ENCODE results near the gene CFAP45.

CFAP45 gene

DNA sequence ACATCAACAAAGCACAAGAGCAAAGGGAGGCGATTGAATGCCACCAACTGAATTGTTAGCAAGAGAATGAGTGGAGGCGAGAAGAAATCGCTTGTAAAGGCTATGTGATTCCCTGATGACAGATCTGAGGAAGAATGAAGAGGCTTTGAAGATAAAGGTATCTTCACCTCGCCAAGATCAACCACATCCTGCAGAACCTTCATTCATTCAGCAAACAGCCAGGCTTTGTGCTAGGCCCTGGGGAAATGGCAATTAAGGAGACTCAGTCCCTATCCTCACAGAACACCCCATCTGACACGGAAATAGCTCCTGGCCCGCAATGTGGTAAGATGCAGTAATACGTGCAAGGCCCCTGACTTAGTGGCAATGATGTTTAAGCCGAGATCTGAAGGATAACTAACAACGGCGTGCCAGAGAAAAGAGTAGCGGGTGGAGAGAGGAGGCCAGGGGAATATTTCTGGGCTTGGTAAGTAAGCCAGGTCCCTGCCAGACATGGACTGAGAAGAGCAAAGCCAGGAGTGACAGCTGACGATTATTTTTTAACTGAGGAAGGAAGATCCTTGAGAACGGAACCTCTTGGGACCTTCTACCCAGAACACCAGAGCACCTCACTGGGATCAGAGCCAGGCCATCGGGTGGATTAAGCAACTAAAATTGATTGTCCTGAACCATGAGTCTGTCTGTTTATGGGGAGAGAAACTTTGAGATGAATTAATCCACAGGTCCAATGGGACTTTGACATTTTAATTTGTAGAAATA is 32.9 kb downstream of the CFAP45 start:
- TF ChIP-seq Cebpa-rat (IDR thresholded peaks at IDR 0.05) = no peak
- H3K36me3 ChIP-seq = no peaks in the 10 kb centered on the region
- H3K4me3 ChIP-seq = no peak overlapping the region
- no peaks in the 10 kb centered on the region for H3K9me3 ChIP-seq
- H3K27me3 ChIP-seq = no peaks in the 10 kb centered on the region
- no peak overlapping the region for H3K9ac ChIP-seq
- no peaks in the 10 kb centered on the region for H4K20me1 ChIP-seq
- no peak overlapping the region for H3K4me2 ChIP-seq
- H3K27ac ChIP-seq = no peak overlapping the region
- H3K4me1 ChIP-seq = no peaks in the 10 kb centered on the region

- H3K4me1 ChIP-seq = no peaks in the 10 kb centered on the region
- no peak overlapping the region for H3K4me2 ChIP-seq
- H3K4me3 ChIP-seq = no peak overlapping the region
- no peaks in the 10 kb centered on the region for H3K9me3 ChIP-seq
- no peak for TF ChIP-seq Cebpa-rat (IDR thresholded peaks at IDR 0.05)
- no peaks in the 10 kb centered on the region for H3K36me3 ChIP-seq
- H4K20me1 ChIP-seq = no peaks in the 10 kb centered on the region
- no peak overlapping the region for H3K27ac ChIP-seq
- no peaks in the 10 kb centered on the region for H3K27me3 ChIP-seq
- H3K9ac ChIP-seq = no peak overlapping the region
These were observed 33.9 kb downstream of the CFAP45 start for GRCh38 chr1:159866066-159866465.

DNA sequence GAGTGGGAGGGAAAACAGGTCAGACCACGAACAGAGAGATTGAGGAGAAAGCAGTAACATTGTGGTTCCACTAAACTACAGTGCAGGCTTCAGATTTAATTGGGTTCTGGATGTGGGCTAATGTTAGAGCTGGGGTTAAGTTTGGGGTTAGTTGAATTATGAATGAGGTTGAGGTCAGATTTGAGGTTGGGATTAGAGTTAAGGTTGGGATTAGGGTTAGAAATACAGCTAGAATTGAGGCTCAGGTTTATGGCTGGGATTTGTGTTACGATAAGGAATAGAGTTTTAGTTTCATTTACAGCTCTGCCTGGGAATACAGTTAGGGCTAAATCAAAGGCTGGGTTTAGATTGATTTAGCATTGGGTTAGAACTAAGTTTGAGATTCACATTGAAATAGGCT is 35.7 kb downstream of the CFAP45 start:
- Histone ChIP-seq H3K36me3 (no peaks in the 10 kb centered on the region), H3K4me3 (no peak overlapping the region), H3K4me1 (no peaks in the 10 kb centered on the region), H3K9me3 (no peaks in the 10 kb centered on the region), H3K9ac (no peak overlapping the region), H3K27me3 (peaks cover 4% of the 10 kb centered on the region; the same call in 1 of the 2 replicates), H3K27ac (no peak overlapping the region), H4K20me1 (no peaks in the 10 kb centered on the region), H3K4me2 (no peak overlapping the region)
- no peak for TF ChIP-seq Cebpa-rat (IDR thresholded peaks at IDR 0.05)

- Histone ChIP-seq H3K4me3 (no peak within 1 kb of the TSS), H3K9me3 (no peaks in the 10 kb centered on the region), H3K27ac (no peak within 1 kb of the TSS), H3K36me3 (no peaks in the 10 kb centered on the region), H3K4me1 (no peaks in the 10 kb centered on the region), H3K27me3 (peaks cover 4% of the 10 kb centered on the region; the same call in 1 of the 2 replicates), H3K4me2 (no peak within 1 kb of the TSS), H4K20me1 (no peaks in the 10 kb centered on the region), H3K9ac (no peak within 1 kb of the TSS)
- TF ChIP-seq Cebpa-rat (IDR thresholded peaks at IDR 0.05) = no peak
These were observed 37.4 kb downstream of the CFAP45 start, which contains the start of gene VSIG8 for GRCh38 chr1:159862557-159862956. VSIG8 (minus strand) TSS chr1:159862657; CDS start chr1:159862521, 136 bp downstream.

GRCh38 chr1:159862031-159862430 is 37.9 kb downstream of the CFAP45 start:
- H3K27me3 ChIP-seq = peaks cover 4% of the 10 kb centered on the region; the same call in 1 of the 2 replicates
- H3K36me3 ChIP-seq = no peaks in the 10 kb centered on the region
- no peak overlapping the region for H3K9ac ChIP-seq
- TF ChIP-seq Cebpa-rat (IDR thresholded peaks at IDR 0.05) = no peak
- H3K4me1 ChIP-seq = no peaks in the 10 kb centered on the region
- H3K4me2 ChIP-seq = no peak overlapping the region
- H3K27ac ChIP-seq = no peak overlapping the region
- no peaks in the 10 kb centered on the region for H3K9me3 ChIP-seq
- no peaks in the 10 kb centered on the region for H4K20me1 ChIP-seq
- H3K4me3 ChIP-seq = no peak overlapping the region

GRCh38 chr1:159861218-159861617 is 38.7 kb downstream of the CFAP45 start:
- Histone ChIP-seq H3K27me3 (peaks cover 6% of the 10 kb centered on the region), H3K27ac (no peak overlapping the region), H4K20me1 (no peaks in the 10 kb centered on the region), H3K9me3 (no peaks in the 10 kb centered on the region), H3K4me1 (no peaks in the 10 kb centered on the region), H3K36me3 (no peaks in the 10 kb centered on the region), H3K4me3 (no peak overlapping the region), H3K4me2 (no peak overlapping the region), H3K9ac (no peak overlapping the region)
- TF ChIP-seq Cebpa-rat (IDR thresholded peaks at IDR 0.05) = no peak

DNA sequence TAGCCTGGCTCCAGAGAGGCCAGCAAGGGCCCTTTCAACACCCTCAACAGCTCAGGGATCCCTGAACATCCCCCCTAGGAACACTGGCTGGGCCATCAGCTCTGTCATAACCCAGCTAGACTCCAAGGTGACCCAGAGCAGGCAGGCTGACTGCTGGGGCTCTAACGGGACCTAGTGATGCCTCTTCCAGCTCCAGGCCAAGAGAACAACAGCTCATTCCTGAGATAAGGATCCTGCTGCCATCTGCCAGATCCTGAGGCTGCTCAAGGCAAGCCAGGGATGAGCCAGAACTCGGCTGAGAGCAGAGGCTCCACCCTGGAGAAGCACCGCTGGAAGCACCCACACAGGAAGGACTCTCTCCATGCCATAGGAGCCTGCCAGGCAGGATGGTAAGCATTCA is 39.5 kb downstream of the CFAP45 start:
- Histone ChIP-seq H3K36me3 (no peaks in the 10 kb centered on the region), H3K27me3 (peaks cover 14% of the 10 kb centered on the region), H3K27ac (no peak overlapping the region), H3K4me2 (no peak overlapping the region), H3K4me1 (no peaks in the 10 kb centered on the region), H3K9me3 (no peaks in the 10 kb centered on the region), H3K4me3 (no peak overlapping the region), H4K20me1 (no peaks in the 10 kb centered on the region), H3K9ac (no peak overlapping the region)
- no peak for TF ChIP-seq Cebpa-rat (IDR thresholded peaks at IDR 0.05)

- Histone ChIP-seq H3K4me3 (no peak overlapping the region), H4K20me1 (no peaks in the 10 kb centered on the region)
These were observed 40.1 kb downstream of the CFAP45 start for GRCh38 chr1:159859767-159860322.

DNA sequence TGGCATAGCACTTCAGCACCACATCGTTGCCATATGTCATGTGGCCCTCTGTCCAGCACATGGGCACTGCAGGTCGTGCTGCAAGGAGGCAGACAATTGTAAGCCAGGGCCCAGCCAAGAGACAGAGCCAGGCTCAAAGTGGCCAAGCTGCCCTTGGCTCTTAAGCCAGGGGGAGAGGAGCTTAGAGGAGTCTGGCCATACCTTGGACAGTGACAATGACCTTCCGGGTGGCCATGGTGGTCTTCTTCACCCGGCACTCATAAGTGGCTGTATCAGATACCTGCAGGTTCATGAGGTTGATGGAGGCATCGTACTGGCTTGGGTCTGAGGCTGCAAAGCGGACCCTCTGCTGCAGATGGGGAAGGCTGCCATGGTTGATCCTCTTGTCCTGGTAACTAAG is 42.1 kb downstream of the CFAP45 start:
- Histone ChIP-seq H3K4me1 (no peaks in the 10 kb centered on the region), H4K20me1 (no peaks in the 10 kb centered on the region), H3K27ac (no peak overlapping the region), H3K36me3 (no peaks in the 10 kb centered on the region), H3K4me3 (no peak overlapping the region), H3K27me3 (peaks cover 39% of the 10 kb centered on the region), H3K4me2 (no peak overlapping the region), H3K9ac (no peak overlapping the region), H3K9me3 (no peaks in the 10 kb centered on the region)
- no peak for TF ChIP-seq Cebpa-rat (IDR thresholded peaks at IDR 0.05)

More at GRCh38 chr1:159859767-159860322, 40.1 kb downstream of the CFAP45 start:
- H3K27me3 ChIP-seq = peaks cover 20% of the 10 kb centered on the region
- no peak overlapping the region for H3K9ac ChIP-seq
- H3K4me2 ChIP-seq = no peak overlapping the region
- no peak overlapping the region for H3K27ac ChIP-seq
- no peaks in the 10 kb centered on the region for H3K4me1 ChIP-seq
- no peaks in the 10 kb centered on the region for H3K36me3 ChIP-seq
- no peak for TF ChIP-seq Cebpa-rat (IDR thresholded peaks at IDR 0.05)
- H3K9me3 ChIP-seq = no peaks in the 10 kb centered on the region

DNA sequence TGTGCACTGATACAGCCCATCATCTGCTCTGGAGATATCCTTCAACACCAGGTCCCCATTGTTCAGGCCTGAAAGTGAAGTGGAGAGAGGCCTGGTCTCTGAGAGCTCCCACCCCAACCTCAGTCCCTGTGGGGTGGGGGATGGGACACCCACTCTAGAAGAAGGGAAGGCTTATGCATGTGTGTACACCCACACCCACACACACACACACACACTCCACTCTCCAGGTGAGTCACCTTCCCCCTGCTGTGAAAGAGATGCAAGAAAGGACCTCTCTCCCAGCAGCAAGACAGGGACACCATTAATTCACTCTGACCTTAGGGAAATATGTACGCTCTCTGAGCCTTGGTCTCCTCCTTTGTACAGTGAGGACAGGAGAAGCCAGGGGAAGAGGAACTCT is 43.4 kb downstream of the CFAP45 start:
- no peaks in the 10 kb centered on the region for H3K36me3 ChIP-seq
- H3K27ac ChIP-seq = no peak overlapping the region
- no peak overlapping the region for H3K4me2 ChIP-seq
- TF ChIP-seq Cebpa-rat (IDR thresholded peaks at IDR 0.05) = no peak
- H3K4me3 ChIP-seq = no peak overlapping the region
- no peaks in the 10 kb centered on the region for H4K20me1 ChIP-seq
- H3K4me1 ChIP-seq = no peaks in the 10 kb centered on the region
- no peak overlapping the region for H3K9ac ChIP-seq
- H3K27me3 ChIP-seq = peaks cover 42% of the 10 kb centered on the region
- no peaks in the 10 kb centered on the region for H3K9me3 ChIP-seq

Measured in BLaER1 (cell line).